Esophagus muscularis mucosa (tissue), 4 donors: Measurements from ENCODE around the gene CNGA1. TPM values are rescaled to one million over a fixed set of nuclear protein-coding genes. Genes with fewer than 3 reads are reported as not detected.

ENCODE experiments used
- DNase-seq: peaks from one replicate; pipeline ENCODE4 v3.0.0-alpha.2; 2017; ENCODE audit errors: extremely low spot score
- H3K27ac ChIP-seq, 4 donors: fragments of 200-600 bp; sonication (generic); replicated peaks in 1 of 4; 1 replicate in 3 of 4; 2 replicates in 1 of 4; pipeline ENCODE4 v1.5.1; 2016 to 2019; ENCODE audit warnings: mild to moderate bottlenecking in 1 of 4
- H3K27me3 ChIP-seq, 4 donors: fragments of 200-600 bp; sonication (generic); one replicate each; pipeline versions ENCODE4 v1.5.1 to v1.6.0; 2016 to 2019
- H3K36me3 ChIP-seq, 4 donors: fragments of 200-600 bp; sonication (generic); one replicate each; pipeline ENCODE4 v1.5.1; 2016 to 2019
- H3K4me1 ChIP-seq, 4 donors: fragments of 200-600 bp; sonication (generic); one replicate each; pipeline ENCODE4 v1.5.1; 2016 to 2019
- H3K4me3 ChIP-seq, 4 donors: fragments of 200-600 bp; sonication (generic); 1 replicate in 2 of 4; 2 replicates in 2 of 4; pipeline ENCODE4 v1.5.1; 2016 to 2019; ENCODE audit warnings: mild to moderate bottlenecking in 4 of 4, moderate library complexity in 1 of 4
- H3K9me3 ChIP-seq, 4 donors: fragments of 200-600 bp; sonication (generic); 1 replicate in 3 of 4; 2 replicates in 1 of 4; pipeline ENCODE4 v1.5.1; 2016 to 2019
- CTCF ChIP-seq, 3 experiments: fragments of 200-600 bp in 2 of 3; fragments of 450-650 bp in 1 of 3; sonication (generic) in 2 of 3; IDR thresholded peaks; one replicate each; pipeline ENCODE4 v1.5.1; 2017 to 2019; ENCODE audit warnings: antibody characterized with exemption in 3 of 3, mild to moderate bottlenecking in 2 of 3, moderate library complexity in 1 of 3
- EP300 ChIP-seq: sonication (generic); formaldehyde crosslinking; IDR thresholded peaks from one replicate; pipeline ENCODE4 v1.6.1; 2017; ENCODE audit warnings: antibody characterized with exemption
- POLR2A ChIP-seq: fragments of 450-650 bp; IDR thresholded peaks from one replicate; pipeline ENCODE4 v1.6.1; 2017; ENCODE audit warnings: antibody characterized with exemption, moderate library complexity, mild to moderate bottlenecking, low read depth
- POLR2AphosphoS5 ChIP-seq, 2 donors: sonication (generic); formaldehyde crosslinking; IDR thresholded peaks; one replicate each; pipeline ENCODE4 v1.6.1; 2017; ENCODE audit warnings: antibody characterized with exemption in 2 of 2
- WGBS: methylation state at CpG from one replicate; pipeline ENCODE4 v1.1.5; 2018; 5-methylcytosine and 5-hydroxymethylcytosine counted together
- intact Hi-C: fragments of 100-400 bp; cut with DNase I; formaldehyde crosslinking; loops from one replicate; pipeline ENCODE4 v1.15.1; 2023
- total RNA-seq, 4 donors: library from RNA; depleted of rRNA; stranded (reverse); fragments of >200 nt; gene quantifications; one replicate each; pipeline versions ENCODE4 v1.1.0 to v1.2.1, GENCODE V29; 2016

CNGA1 gene
- total RNA-seq, 4 donors from 2014 or later = 0.33 to 4.0 TPM; not detected in 2

GRCh38 chr4:48051078-48051477 is 34.6 kb upstream of the CNGA1 start:
- intact Hi-C loops = no loop called here
- DNase-seq = no peak
- Histone ChIP-seq H3K27me3 (peaks cover 0 to 6% (median 0%) of the 10 kb centered on the region in 4 donors), H3K4me1 (peaks cover 0 to 10% (median 0%) of the 10 kb centered on the region in 4 donors), H3K27ac (no peak overlapping the region), H3K4me3 (no peak overlapping the region), H3K9me3 (no peaks in the 10 kb centered on the region), H3K36me3 (no peaks in the 10 kb centered on the region)
- TF ChIP-seq EP300 (no peak), CTCF (IDR thresholded peaks at IDR 0.05) (no peak), POLR2A (no peak), POLR2AphosphoS5 (IDR thresholded peaks at IDR 0.05) (no peak)
- WGBS = 92% methylated on average over 1 of the region's 1 CpG

- TF ChIP-seq EP300 = no peak
- TF ChIP-seq CTCF (IDR thresholded peaks at IDR 0.05) = no peak
- TF ChIP-seq POLR2A = no peak
- no peak for TF ChIP-seq POLR2AphosphoS5 (IDR thresholded peaks at IDR 0.05)
- 77% methylated on average over 8 of the region's 8 CpGs for WGBS
- intact Hi-C loops = no loop called here
- Histone ChIP-seq H3K4me3 (no peak overlapping the region), H3K9me3 (no peaks in the 10 kb centered on the region), H3K27me3 (peaks cover 0 to 9% (median 0%) of the 10 kb centered on the region in 4 donors), H3K27ac (no peak overlapping the region), H3K4me1 (peaks cover 0 to 10% (median 0%) of the 10 kb centered on the region in 4 donors), H3K36me3 (no peaks in the 10 kb centered on the region)
- no peak for DNase-seq
Measured at GRCh38 chr4:48049483-48049882, 33.0 kb upstream of the CNGA1 start.

GRCh38 chr4:48047896-48048295 is 31.4 kb upstream of the CNGA1 start:
- no peak for TF ChIP-seq POLR2AphosphoS5 (IDR thresholded peaks at IDR 0.05)
- TF ChIP-seq POLR2A = no peak
- TF ChIP-seq EP300 = no peak
- TF ChIP-seq CTCF (IDR thresholded peaks at IDR 0.05) = no peak
- Histone ChIP-seq H3K27ac (no peak overlapping the region), H3K27me3 (peaks cover 0 to 9% (median 0%) of the 10 kb centered on the region in 4 donors), H3K36me3 (no peaks in the 10 kb centered on the region), H3K4me1 (peaks cover 0 to 10% (median 0%) of the 10 kb centered on the region in 4 donors), H3K9me3 (no peaks in the 10 kb centered on the region), H3K4me3 (no peak overlapping the region)
- DNase-seq = no peak
- WGBS = 71% methylated on average over 1 of the region's 1 CpG
- intact Hi-C loops = no loop called here

- intact Hi-C loops = no loop called here
- TF ChIP-seq POLR2AphosphoS5 (IDR thresholded peaks at IDR 0.05) = no peak
- TF ChIP-seq EP300 = no peak
- TF ChIP-seq CTCF (IDR thresholded peaks at IDR 0.05) = no peak
- TF ChIP-seq POLR2A = no peak
- Histone ChIP-seq H3K4me3 (no peak overlapping the region), H3K27me3 (peaks cover 0 to 9% (median 0%) of the 10 kb centered on the region in 4 donors), H3K4me1 (peaks cover 0 to 10% (median 0%) of the 10 kb centered on the region in 4 donors), H3K27ac (no peak overlapping the region), H3K9me3 (no peaks in the 10 kb centered on the region), H3K36me3 (no peaks in the 10 kb centered on the region)
- DNase-seq = no peak
- WGBS = 41% methylated on average over 3 of the region's 3 CpGs
Measured at GRCh38 chr4:48047421-48047844, 31.0 kb upstream of the CNGA1 start.

- Histone ChIP-seq H3K4me1 (peaks cover 0 to 10% (median 0%) of the 10 kb centered on the region in 4 donors), H3K36me3 (no peaks in the 10 kb centered on the region), H3K4me3 (no peak overlapping the region), H3K9me3 (no peaks in the 10 kb centered on the region), H3K27ac (no peak overlapping the region), H3K27me3 (peaks cover 0 to 9% (median 0%) of the 10 kb centered on the region in 4 donors)
- TF ChIP-seq CTCF (IDR thresholded peaks at IDR 0.05) = no peak
- no peak for TF ChIP-seq POLR2AphosphoS5 (IDR thresholded peaks at IDR 0.05)
- no peak for TF ChIP-seq POLR2A
- no peak for TF ChIP-seq EP300
- 66% methylated on average over 3 of the region's 3 CpGs for WGBS
- intact Hi-C loops = no loop called here
- DNase-seq = no peak
Measured at GRCh38 chr4:48046059-48046458, 29.6 kb upstream of the CNGA1 start.
